Neural crest cell (in vitro differentiated cells): ENCODE results near the gene PTF1A. TPM values are rescaled to one million over a fixed set of nuclear protein-coding genes. Genes with fewer than 3 reads are reported as not detected.
A peak's percentile ranks its signal among the peaks of the same experiment; 100 is the strongest.

Experiments
- DNase-seq: peaks from one replicate; pipeline ENCODE4 v3.0.0; 2021; ENCODE audit warnings: low read depth, mixed read lengths, low spot score
- H3K27ac Mint-ChIP-seq: one replicate; pipeline ENCODE4 v1.8.0; 2021; ENCODE audit warnings: mild to moderate bottlenecking, mixed read lengths; ENCODE audit not compliant: unreplicated experiment
- H3K27me3 Mint-ChIP-seq: 2 replicates; pipeline ENCODE4 v1.8.0; 2021; ENCODE audit warnings: low read depth, mild to moderate bottlenecking, mixed read lengths
- H3K36me3 Mint-ChIP-seq: 2 replicates; pipeline ENCODE4 v1.8.0; 2021; ENCODE audit warnings: low read depth, mild to moderate bottlenecking, mixed read lengths
- H3K4me1 Mint-ChIP-seq: 2 replicates; pipeline ENCODE4 v1.8.0; 2021; ENCODE audit warnings: mixed read lengths
- H3K4me3 Mint-ChIP-seq: one replicate; pipeline ENCODE4 v1.8.0; 2021; ENCODE audit warnings: mild to moderate bottlenecking, mixed read lengths
- H3K9me3 Mint-ChIP-seq: 2 replicates; pipeline ENCODE4 v1.8.0; 2021; ENCODE audit warnings: mixed read lengths
- CTCF ChIP-seq: fragments of 200-600 bp; sonication (generic); conservative IDR thresholded peaks from 2 replicates; pipeline ENCODE4 v1.5.0; 2021; ENCODE audit warnings: antibody characterized with exemption, mild to moderate bottlenecking
- total RNA-seq: library from RNA; stranded (reverse); gene quantifications from 2 replicates; pipeline ENCODE4 v1.2.1, GENCODE V29; 2021

Gene PTF1A
- total RNA-seq, 1 donor from 2014 or later, result 0.16 TPM

DNA sequence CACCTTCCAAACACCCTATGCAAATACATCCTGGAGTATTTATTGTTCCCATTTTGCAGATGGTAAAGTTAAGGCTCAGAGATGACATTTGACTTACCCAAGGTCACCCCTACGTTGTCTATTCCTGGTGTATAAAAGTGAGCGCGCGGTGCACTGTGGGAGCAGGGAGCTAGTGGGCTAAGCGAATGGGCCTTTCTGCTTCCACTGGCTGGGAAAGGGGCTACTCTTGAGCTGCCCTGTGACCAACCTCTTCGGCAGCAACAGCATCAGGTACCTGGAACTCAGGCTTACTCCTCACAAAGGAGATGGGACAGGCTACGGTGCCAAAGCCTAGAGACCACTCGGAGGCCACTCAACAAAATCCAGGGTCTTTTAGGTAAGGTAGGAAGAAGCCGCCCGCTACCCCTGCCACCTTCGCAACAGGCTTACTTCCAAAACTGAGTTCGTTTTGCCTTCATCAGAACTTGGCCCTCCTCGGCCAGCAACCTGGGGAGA is 2.4 kb downstream of the PTF1A start:
- Mint-ChIP-seq H3K4me1 (peaks cover 26% of the 10 kb centered on the region), H3K27me3 (peaks cover 96% of the 10 kb centered on the region), H3K9me3 (no peaks in the 10 kb centered on the region), H3K27ac (no peak overlapping the region), H3K36me3 (no peaks in the 10 kb centered on the region), H3K4me3 (no peak overlapping the region)
- DNase-seq, result no peak
- TF ChIP-seq CTCF, result no peak

DNA sequence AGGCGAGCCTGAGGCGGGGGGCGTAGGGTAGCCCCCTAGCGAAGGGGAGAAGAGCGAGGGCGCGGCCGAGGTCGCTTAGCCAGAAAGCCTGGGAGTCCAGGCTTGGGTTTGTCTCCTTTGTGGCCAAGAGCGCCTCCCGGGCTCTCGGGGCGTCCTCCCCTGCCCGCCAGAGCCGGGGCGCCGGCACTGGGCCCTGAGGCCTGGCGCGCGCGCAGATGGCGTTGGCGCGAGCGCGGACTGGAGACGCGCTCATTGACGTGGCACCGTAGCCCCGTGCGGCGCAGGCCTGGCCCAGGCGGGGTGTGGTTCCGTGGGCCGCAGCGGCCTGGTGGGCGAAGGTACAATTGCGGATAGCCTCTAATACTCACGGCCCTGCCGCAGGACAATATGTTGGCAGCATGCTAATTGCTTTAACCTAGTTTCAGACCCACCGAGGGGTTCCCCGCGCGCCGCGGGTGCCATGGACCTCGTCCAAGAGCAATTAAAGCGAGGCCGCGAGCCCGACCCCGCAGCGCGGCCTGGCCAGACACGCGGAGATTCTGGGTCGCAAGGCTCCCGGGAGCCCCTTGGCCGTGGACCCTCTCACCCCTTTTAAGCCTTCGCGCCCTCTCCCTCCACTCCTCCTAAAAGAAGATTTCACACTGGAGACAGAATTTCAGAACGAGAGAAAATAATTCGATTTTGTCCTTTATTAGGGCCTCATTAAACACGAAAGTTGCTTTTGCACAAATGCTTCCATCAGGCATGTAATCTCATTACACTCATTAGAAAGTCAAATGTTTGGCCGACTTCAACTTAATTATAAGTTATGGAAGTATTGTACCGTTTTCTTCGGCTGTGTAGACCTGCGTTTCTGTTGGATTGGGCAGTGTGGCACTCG is 3.1 kb downstream of the PTF1A start:
- no peaks in the 10 kb centered on the region for H3K36me3 Mint-ChIP-seq
- peak overlapping the region; percentile 21 for H3K4me3 Mint-ChIP-seq
- H3K27me3 Mint-ChIP-seq, result peaks cover 96% of the 10 kb centered on the region
- DNase-seq, result no peak
- no peak overlapping the region for H3K27ac Mint-ChIP-seq
- peaks cover 26% of the 10 kb centered on the region for H3K4me1 Mint-ChIP-seq
- no peaks in the 10 kb centered on the region for H3K9me3 Mint-ChIP-seq
- no peak for TF ChIP-seq CTCF

DNA sequence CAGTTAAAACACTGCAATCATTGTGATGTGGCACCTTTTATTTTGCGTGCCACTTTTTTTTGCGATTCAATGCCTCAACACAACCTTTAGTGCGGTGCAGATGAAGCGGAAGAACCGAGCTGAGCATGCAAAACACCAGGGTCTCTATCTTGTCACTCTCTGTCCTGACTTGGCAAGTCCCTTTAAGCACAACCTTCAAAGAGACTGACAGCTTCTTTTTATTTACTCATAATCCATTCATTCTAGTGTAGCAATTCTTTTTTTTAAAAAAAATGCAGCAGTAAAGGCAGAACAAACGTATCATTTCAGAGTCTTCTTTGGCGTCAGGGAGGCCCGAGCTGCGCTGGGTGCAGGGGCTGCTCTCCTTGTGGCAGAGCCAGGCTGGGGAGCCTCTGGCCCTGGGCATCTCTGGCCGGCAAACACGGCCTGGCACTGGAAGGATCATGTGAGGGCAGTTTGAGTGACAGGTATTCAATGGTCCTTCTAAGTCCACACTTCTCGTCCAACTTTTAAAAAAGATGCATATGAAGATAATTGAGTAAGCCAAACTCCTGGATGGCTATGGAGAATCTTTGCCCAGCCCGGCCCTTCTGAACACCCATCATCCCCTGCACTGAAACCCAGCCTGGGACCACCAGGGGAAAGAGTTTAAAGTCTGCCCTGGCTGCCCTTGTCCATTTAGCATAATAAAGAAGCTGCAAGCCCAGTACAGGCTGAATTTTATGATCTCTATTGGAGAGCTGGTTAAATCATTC is 3.9 kb downstream of the PTF1A start:
- no peak for TF ChIP-seq CTCF
- Mint-ChIP-seq H3K4me1 (peaks cover 18% of the 10 kb centered on the region), H3K4me3 (peak overlapping the region; percentile 21), H3K27me3 (peaks cover 96% of the 10 kb centered on the region), H3K9me3 (no peaks in the 10 kb centered on the region), H3K27ac (no peak overlapping the region), H3K36me3 (no peaks in the 10 kb centered on the region)
- no peak for DNase-seq

DNA sequence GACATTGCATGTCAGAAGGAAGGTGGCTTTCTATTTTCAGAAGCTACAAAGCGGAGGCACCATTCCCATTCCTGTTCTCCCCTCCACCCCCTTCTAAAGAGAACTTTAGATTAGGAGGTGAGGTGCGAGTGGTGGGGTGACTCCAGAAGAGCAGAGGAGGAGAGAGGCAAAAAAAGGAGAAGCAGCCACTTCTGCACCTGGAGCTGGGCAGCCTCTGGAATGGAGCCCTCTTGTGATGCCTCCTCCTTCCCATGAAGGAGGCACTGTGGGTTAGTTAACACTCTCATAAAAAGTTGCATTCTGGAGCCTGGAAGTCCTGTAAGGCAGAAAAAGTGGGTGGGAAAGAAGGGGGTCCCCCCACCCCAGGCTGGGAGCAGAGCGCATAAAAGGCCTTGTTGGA is 4.8 kb downstream of the PTF1A start:
- no peak for DNase-seq
- Mint-ChIP-seq H3K36me3 (no peaks in the 10 kb centered on the region), H3K9me3 (no peaks in the 10 kb centered on the region), H3K4me3 (no peak overlapping the region), H3K27ac (no peak overlapping the region), H3K27me3 (peaks cover 96% of the 10 kb centered on the region), H3K4me1 (peaks cover 16% of the 10 kb centered on the region)
- TF ChIP-seq CTCF, result no peak

DNA sequence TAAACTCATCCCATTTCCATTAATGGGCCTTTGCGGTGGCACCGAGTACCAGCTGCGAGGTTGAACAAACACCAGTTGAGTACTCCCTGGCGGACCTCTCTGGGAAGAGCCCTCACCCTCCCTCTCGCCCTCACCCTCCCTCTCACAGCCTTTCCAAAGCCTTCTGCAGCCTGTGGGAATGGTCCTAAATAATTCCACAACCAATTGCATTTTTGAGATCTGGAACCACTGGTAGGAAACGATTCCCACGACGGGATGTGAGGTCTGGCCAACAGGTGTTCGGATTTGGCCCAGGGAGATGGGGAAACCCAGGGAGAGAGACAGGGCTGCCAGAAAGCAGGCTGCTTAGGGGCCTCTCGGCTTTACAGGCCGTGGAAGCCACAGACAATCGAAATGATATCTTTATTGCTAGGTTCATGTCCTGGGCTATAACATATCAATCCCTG is 5.3 kb downstream of the PTF1A start:
- TF ChIP-seq CTCF, result no peak
- no peak for DNase-seq
- no peaks in the 10 kb centered on the region for H3K9me3 Mint-ChIP-seq
- peaks cover 96% of the 10 kb centered on the region for H3K27me3 Mint-ChIP-seq
- no peak overlapping the region for H3K27ac Mint-ChIP-seq
- H3K4me1 Mint-ChIP-seq, result peaks cover 16% of the 10 kb centered on the region
- no peak overlapping the region for H3K4me3 Mint-ChIP-seq
- no peaks in the 10 kb centered on the region for H3K36me3 Mint-ChIP-seq
